Lower lobe of right lung (tissue), 2 donors: ENCODE data around the gene GALNT2. TPM values are rescaled to one million over a fixed set of nuclear protein-coding genes. Genes with fewer than 3 reads are reported as not detected.

Experiments
- ATAC-seq, 2 donors: fragments of 200-7000 bp; cut with Tn5 transposase; one replicate each; pipeline ENCODE4 v1.9.1; 2020 to 2022; ENCODE audit warnings: mild to moderate bottlenecking in 2 of 2, moderate library complexity in 2 of 2
- DNase-seq: peaks from one replicate; pipeline ENCODE4 v3.0.0-alpha.2; 2020
- H3K27ac ChIP-seq: fragments of 200-600 bp; one replicate; pipeline ENCODE4 v1.8.0; 2022
- H3K27me3 ChIP-seq: fragments of 200-600 bp; one replicate; pipeline ENCODE4 v1.8.0; 2022; ENCODE audit warnings: low read depth
- H3K36me3 ChIP-seq: fragments of 200-600 bp; one replicate; pipeline ENCODE4 v1.8.0; 2022; ENCODE audit warnings: mild to moderate bottlenecking
- H3K4me1 ChIP-seq: fragments of 200-600 bp; one replicate; pipeline ENCODE4 v1.8.0; 2022
- H3K4me3 ChIP-seq: fragments of 200-600 bp; one replicate; pipeline ENCODE4 v1.8.0; 2022; ENCODE audit warnings: mild to moderate bottlenecking
- H3K9me3 ChIP-seq: fragments of 200-600 bp; one replicate; pipeline ENCODE4 v1.8.0; 2022
- intact Hi-C: fragments of 100-400 bp; cut with DNase I; formaldehyde crosslinking; loops from one replicate; pipeline ENCODE4 v1.11.0; 2022
- total RNA-seq: library from RNA; stranded (reverse); fragmentation: NEBNext Ultra II Directional; extraction: Animal tissue kit (Norgen Biotek cat#: 25700); gene quantifications from one replicate; pipeline ENCODE4 v1.2.1, GENCODE V29; 2021
- TF ChIP-seq, protein P1 (sequence below): fragments of 200-600 bp; IDR thresholded peaks from one replicate; pipeline ENCODE4 v1.8.0; 2022; ENCODE audit warnings: antibody characterized with exemption, mild to moderate bottlenecking
- donor health status: DM: no; HTN: yes; CAD: no; lungs with severe emphysema.

Gene GALNT2
- total RNA-seq, 1 donor from 2014 or later: 48.0 TPM

DNA sequence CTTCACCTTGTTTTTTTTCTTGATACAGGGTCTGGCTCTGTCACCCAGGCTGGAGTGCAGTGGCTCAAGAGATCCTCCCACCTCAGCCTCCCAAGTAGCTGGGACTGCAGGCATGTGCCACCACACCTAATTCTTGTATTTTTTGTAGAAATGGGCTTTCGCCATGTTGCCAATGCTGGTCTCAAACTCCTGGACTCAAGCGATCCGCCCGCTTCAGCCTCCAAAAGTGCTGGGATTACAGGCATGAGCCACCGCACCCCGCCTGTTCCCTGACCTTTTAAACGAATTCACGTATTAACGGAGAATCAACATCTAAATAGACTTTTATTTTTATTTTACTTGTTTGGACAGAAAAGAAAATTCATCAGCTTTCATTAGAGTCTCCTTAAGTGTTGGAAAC is 254.3 kb downstream of the GALNT2 start:
- intact Hi-C loops: no loop called here

DNA sequence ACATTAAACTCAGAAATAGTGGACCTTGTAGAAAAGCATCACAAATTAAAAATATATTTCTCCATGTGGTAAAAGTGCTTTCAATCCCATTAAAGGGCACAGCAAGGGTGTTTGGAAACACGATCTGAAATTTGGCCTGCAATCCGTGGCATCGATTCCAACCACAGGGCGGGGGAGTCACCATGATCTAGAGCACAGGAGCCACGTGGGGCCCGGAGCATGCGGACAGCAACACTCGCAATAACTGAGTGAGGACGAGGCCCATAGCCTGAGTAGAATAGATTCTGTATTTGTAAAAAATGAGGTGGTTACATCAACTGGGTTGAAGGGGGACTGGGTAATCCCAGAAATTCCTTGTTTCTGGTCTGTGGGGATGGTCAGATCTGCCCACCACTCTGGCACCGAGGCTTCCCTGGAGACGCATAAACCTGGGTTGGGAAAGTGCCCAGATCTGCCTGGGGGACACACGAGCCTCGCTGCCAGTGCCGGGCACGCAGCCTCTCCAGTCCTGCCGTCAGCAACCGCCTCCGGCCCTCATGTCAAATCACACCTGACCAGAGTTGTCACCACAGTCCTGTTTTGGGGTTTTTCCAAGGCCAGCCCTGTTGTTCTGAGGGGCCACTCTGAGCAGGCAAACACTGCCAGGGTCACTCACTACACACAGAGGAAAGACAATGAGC is 254.8 kb downstream of the GALNT2 start:
- ATAC-seq (no peak), DNase-seq (no peak)
- no peaks in the 10 kb centered on the region for H3K4me1 ChIP-seq
- no peaks in the 10 kb centered on the region for H3K36me3 ChIP-seq
- no peak overlapping the region for H3K4me3 ChIP-seq
- H3K27me3 ChIP-seq: no peaks in the 10 kb centered on the region
- intact Hi-C loops: no loop called here
- TF ChIP-seq, protein P1, sequence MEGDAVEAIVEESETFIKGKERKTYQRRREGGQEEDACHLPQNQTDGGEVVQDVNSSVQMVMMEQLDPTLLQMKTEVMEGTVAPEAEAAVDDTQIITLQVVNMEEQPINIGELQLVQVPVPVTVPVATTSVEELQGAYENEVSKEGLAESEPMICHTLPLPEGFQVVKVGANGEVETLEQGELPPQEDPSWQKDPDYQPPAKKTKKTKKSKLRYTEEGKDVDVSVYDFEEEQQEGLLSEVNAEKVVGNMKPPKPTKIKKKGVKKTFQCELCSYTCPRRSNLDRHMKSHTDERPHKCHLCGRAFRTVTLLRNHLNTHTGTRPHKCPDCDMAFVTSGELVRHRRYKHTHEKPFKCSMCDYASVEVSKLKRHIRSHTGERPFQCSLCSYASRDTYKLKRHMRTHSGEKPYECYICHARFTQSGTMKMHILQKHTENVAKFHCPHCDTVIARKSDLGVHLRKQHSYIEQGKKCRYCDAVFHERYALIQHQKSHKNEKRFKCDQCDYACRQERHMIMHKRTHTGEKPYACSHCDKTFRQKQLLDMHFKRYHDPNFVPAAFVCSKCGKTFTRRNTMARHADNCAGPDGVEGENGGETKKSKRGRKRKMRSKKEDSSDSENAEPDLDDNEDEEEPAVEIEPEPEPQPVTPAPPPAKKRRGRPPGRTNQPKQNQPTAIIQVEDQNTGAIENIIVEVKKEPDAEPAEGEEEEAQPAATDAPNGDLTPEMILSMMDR: no peak
- no peaks in the 10 kb centered on the region for H3K9me3 ChIP-seq
- H3K27ac ChIP-seq: no peak overlapping the region

More for the DNA sequence above, 254.3 kb downstream of the GALNT2 start:
- H3K4me1 ChIP-seq: no peaks in the 10 kb centered on the region
- no peaks in the 10 kb centered on the region for H3K9me3 ChIP-seq
- TF ChIP-seq, protein P1: no peak
- H3K27me3 ChIP-seq: no peaks in the 10 kb centered on the region
- H3K27ac ChIP-seq: no peak overlapping the region
- no peak overlapping the region for H3K4me3 ChIP-seq
- ATAC-seq: no peak
- DNase-seq: no peak
- no peaks in the 10 kb centered on the region for H3K36me3 ChIP-seq

DNA sequence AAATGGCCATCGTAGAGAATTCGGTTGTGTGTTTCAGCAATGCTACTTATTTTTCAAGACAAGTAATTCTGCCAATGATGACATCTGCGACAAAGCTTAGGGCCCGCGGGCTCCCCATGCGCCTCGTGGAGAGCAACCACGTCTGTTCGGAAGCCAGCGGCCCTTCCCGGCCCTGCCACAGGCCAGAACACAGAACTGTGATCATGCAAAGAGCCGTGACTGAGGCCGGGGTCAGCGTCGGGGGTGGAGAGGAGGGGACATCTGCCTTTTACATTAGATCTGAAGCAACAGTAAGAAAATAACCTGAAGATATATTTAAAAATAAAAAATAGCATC is 255.4 kb downstream of the GALNT2 start:
- no peaks in the 10 kb centered on the region for H3K9me3 ChIP-seq
- intact Hi-C loops: no loop called here
- DNase-seq (no peak), ATAC-seq (no peak)
- no peak overlapping the region for H3K4me3 ChIP-seq
- H3K4me1 ChIP-seq: no peaks in the 10 kb centered on the region
- TF ChIP-seq, protein P1: no peak
- no peaks in the 10 kb centered on the region for H3K27me3 ChIP-seq
- no peak overlapping the region for H3K27ac ChIP-seq
- H3K36me3 ChIP-seq: no peaks in the 10 kb centered on the region

DNA sequence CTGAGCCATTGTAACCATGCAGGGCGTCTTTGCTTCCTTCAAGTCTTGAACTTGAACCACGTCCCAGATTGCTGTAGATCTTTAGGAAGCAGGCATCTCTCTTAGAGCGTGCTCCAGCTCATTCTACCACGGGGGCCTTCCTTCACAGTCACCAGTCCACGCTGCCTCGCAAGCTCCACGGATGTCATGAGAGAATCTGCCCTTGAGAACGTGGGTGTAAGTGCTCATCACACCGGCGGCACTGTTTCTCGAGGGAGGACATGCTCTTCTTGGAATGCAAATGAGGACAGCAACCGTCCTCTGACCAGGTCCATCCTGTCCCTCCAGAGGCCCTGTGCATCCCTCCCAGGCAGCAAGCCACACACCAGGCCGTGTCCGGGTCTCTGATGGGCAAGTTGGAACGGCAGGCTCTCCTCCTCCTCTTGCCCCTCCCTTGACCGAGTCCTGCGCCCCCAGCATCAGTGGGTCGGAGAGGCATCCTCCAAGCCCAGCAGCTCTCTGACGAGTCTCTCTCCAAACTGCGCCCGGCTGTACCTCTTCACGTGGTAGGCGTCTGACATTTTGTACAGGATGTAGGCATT is 256.0 kb downstream of the GALNT2 start:
- no peaks in the 10 kb centered on the region for H3K27me3 ChIP-seq
- TF ChIP-seq, protein P1: no peak
- ATAC-seq (no peak), DNase-seq (no peak)
- no peak overlapping the region for H3K27ac ChIP-seq
- no peaks in the 10 kb centered on the region for H3K9me3 ChIP-seq
- no peaks in the 10 kb centered on the region for H3K36me3 ChIP-seq
- no peaks in the 10 kb centered on the region for H3K4me1 ChIP-seq
- H3K4me3 ChIP-seq: no peak overlapping the region
- intact Hi-C loops: no loop called here

DNA sequence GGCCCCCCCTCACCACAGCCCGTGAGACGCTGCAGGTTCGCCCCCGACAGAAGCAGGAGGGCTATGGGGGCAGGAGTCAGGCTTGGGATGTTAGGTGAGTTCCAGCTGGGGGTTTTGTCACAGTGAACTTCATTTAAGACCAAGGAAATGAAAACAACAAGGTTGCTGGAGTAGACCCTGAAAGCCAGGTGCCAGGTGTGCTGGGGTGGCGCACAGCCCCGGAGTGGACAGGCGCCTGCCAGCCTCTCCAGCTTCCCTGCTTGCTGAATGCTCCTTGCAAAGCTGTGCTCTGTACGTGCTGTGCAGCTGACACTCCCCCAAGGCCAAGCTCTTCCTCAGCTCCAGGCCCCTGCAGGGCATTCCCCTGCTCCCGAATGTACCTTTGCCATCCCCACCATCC is 256.6 kb downstream of the GALNT2 start:
- DNase-seq (no peak), ATAC-seq (no peak)
- intact Hi-C loops: no loop called here
- no peaks in the 10 kb centered on the region for H3K27me3 ChIP-seq
- no peak overlapping the region for H3K4me3 ChIP-seq
- H3K4me1 ChIP-seq: no peaks in the 10 kb centered on the region
- no peaks in the 10 kb centered on the region for H3K36me3 ChIP-seq
- TF ChIP-seq, protein P1: no peak
- no peaks in the 10 kb centered on the region for H3K9me3 ChIP-seq
- H3K27ac ChIP-seq: no peak overlapping the region
